Esophagus muscularis mucosa (tissue), 4 donors: Measurements from ENCODE around the gene DRG1. TPM values are rescaled to one million over a fixed set of nuclear protein-coding genes. Genes with fewer than 3 reads are reported as not detected.

Experiments used
- DNase-seq: peaks from one replicate; pipeline ENCODE4 v3.0.0-alpha.2; 2017; ENCODE audit errors: extremely low spot score
- H3K27ac ChIP-seq, 4 donors: fragments of 200-600 bp; sonication (generic); replicated peaks in 1 of 4; 1 replicate in 3 of 4; 2 replicates in 1 of 4; pipeline ENCODE4 v1.5.1; 2016 to 2019; ENCODE audit warnings: mild to moderate bottlenecking in 1 of 4
- H3K27me3 ChIP-seq, 4 donors: fragments of 200-600 bp; sonication (generic); one replicate each; pipeline versions ENCODE4 v1.5.1 to v1.6.0; 2016 to 2019
- H3K36me3 ChIP-seq, 4 donors: fragments of 200-600 bp; sonication (generic); one replicate each; pipeline ENCODE4 v1.5.1; 2016 to 2019
- H3K4me1 ChIP-seq, 4 donors: fragments of 200-600 bp; sonication (generic); one replicate each; pipeline ENCODE4 v1.5.1; 2016 to 2019
- H3K4me3 ChIP-seq, 4 donors: fragments of 200-600 bp; sonication (generic); 1 replicate in 2 of 4; 2 replicates in 2 of 4; pipeline ENCODE4 v1.5.1; 2016 to 2019; ENCODE audit warnings: mild to moderate bottlenecking in 4 of 4, moderate library complexity in 1 of 4
- H3K9me3 ChIP-seq, 4 donors: fragments of 200-600 bp; sonication (generic); 1 replicate in 3 of 4; 2 replicates in 1 of 4; pipeline ENCODE4 v1.5.1; 2016 to 2019
- EP300 ChIP-seq: sonication (generic); formaldehyde crosslinking; IDR thresholded peaks from one replicate; pipeline ENCODE4 v1.6.1; 2017; ENCODE audit warnings: antibody characterized with exemption
- POLR2A ChIP-seq: fragments of 450-650 bp; IDR thresholded peaks from one replicate; pipeline ENCODE4 v1.6.1; 2017; ENCODE audit warnings: antibody characterized with exemption, moderate library complexity, mild to moderate bottlenecking, low read depth
- POLR2AphosphoS5 ChIP-seq, 2 donors: sonication (generic); formaldehyde crosslinking; IDR thresholded peaks; one replicate each; pipeline ENCODE4 v1.6.1; 2017; ENCODE audit warnings: antibody characterized with exemption in 2 of 2
- WGBS: methylation state at CpG from one replicate; pipeline ENCODE4 v1.1.5; 2018; 5-methylcytosine and 5-hydroxymethylcytosine counted together
- intact Hi-C: fragments of 100-400 bp; cut with DNase I; formaldehyde crosslinking; loops from one replicate; pipeline ENCODE4 v1.15.1; 2023
- total RNA-seq, 4 donors: library from RNA; depleted of rRNA; stranded (reverse); fragments of >200 nt; gene quantifications; one replicate each; pipeline versions ENCODE4 v1.1.0 to v1.2.1, GENCODE V29; 2016
- TF ChIP-seq, protein P1 (sequence below), 3 experiments: fragments of 200-600 bp in 2 of 3; fragments of 450-650 bp in 1 of 3; sonication (generic) in 2 of 3; IDR thresholded peaks; one replicate each; pipeline ENCODE4 v1.5.1; 2017 to 2019; ENCODE audit warnings: antibody characterized with exemption in 3 of 3, mild to moderate bottlenecking in 2 of 3, moderate library complexity in 1 of 3

Gene DRG1
- total RNA-seq, 4 donors from 2014 or later: 38.3 to 61.0 (median 53.0) TPM

DNA sequence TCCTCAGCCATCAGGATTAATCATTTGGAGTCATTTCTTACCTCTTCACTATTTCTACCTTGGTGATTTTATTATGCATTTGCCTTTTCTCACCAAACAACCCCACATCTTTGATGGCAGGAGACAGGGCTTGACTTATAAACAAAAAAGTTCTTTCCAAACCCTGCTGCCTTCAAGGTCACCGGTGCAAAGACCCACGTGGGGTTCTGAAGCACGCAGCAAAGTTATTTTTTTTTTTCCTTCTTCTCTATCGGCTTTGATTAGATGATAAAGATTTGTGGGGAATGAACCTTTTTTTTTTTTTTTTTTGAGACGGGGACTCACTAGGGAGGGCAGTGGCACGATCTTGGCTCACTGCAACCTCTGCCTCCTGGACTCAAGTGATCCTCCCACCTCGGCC, 44.1 kb downstream of the DRG1 start:
- no peaks in the 10 kb centered on the region for H3K27me3 ChIP-seq
- H3K27ac ChIP-seq: no peak overlapping the region
- no peak overlapping the region for H3K4me3 ChIP-seq
- no peak for TF ChIP-seq POLR2A
- no peak for TF ChIP-seq EP300
- no peak for TF ChIP-seq POLR2AphosphoS5 (IDR thresholded peaks at IDR 0.05)
- TF ChIP-seq, protein P1, sequence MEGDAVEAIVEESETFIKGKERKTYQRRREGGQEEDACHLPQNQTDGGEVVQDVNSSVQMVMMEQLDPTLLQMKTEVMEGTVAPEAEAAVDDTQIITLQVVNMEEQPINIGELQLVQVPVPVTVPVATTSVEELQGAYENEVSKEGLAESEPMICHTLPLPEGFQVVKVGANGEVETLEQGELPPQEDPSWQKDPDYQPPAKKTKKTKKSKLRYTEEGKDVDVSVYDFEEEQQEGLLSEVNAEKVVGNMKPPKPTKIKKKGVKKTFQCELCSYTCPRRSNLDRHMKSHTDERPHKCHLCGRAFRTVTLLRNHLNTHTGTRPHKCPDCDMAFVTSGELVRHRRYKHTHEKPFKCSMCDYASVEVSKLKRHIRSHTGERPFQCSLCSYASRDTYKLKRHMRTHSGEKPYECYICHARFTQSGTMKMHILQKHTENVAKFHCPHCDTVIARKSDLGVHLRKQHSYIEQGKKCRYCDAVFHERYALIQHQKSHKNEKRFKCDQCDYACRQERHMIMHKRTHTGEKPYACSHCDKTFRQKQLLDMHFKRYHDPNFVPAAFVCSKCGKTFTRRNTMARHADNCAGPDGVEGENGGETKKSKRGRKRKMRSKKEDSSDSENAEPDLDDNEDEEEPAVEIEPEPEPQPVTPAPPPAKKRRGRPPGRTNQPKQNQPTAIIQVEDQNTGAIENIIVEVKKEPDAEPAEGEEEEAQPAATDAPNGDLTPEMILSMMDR (IDR thresholded peaks at IDR 0.05): no peak
- DNase-seq: no peak
- intact Hi-C loops: no loop called here
- 90% methylated on average over 7 of the region's 7 CpGs for WGBS
- peaks cover 0 to 4% (median 0%) of the 10 kb centered on the region in 4 donors for H3K4me1 ChIP-seq
- H3K9me3 ChIP-seq: no peaks in the 10 kb centered on the region
- H3K36me3 ChIP-seq: peaks cover 57 to 100% (median 78%) of the 10 kb centered on the region in 4 donors

DNA sequence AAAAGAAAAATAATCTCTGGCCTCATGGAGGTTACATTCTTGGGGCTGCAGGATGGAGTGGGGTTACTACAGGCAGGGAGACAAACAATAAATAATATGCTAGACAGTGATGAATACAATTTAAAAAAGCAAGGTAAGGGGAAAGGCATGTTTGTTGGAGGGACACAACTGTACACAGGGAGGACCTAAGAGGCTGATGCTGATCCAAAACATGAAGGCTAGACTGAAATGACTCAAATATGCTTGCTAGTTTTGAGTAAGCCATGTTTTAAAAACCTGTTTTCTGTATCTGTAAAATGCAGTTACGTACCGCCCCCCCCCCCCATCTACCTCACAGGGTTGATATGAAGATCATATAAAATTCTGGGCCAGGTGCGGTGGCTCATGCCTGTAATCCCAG, 46.2 kb downstream of the DRG1 start:
- peaks cover 0 to 7% (median 2%) of the 10 kb centered on the region in 4 donors for H3K4me1 ChIP-seq
- H3K27ac ChIP-seq: no peak overlapping the region
- DNase-seq: no peak
- TF ChIP-seq EP300: no peak
- TF ChIP-seq POLR2AphosphoS5 (IDR thresholded peaks at IDR 0.05): no peak
- no peak for TF ChIP-seq POLR2A
- TF ChIP-seq, protein P1 (IDR thresholded peaks at IDR 0.05): no peak
- no peaks in the 10 kb centered on the region for H3K27me3 ChIP-seq
- 95% methylated on average over 3 of the region's 3 CpGs for WGBS
- H3K4me3 ChIP-seq: no peak overlapping the region
- intact Hi-C loops: no loop called here
- no peaks in the 10 kb centered on the region for H3K9me3 ChIP-seq
- H3K36me3 ChIP-seq: peaks cover 41 to 95% (median 60%) of the 10 kb centered on the region in 4 donors

DNA sequence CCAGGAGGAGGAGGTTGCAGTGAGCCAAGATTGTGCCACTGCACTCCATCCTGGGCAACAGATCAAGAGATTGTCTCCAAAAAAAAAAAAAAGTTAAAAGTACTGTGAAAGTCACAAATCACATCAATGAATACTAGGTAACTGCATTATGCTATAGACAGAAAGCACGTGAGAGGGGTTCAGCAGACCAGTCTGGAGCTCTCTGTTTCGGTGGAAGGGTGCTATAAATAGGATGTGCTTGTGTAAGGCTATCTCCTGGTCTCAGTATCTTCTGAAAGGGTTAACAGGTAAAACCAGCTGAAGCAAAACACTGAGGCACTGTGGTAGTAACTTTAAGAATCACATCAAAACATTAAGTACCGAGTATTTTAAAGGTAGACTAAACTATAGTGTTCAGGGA, 46.8 kb downstream of the DRG1 start:
- Histone ChIP-seq H3K9me3 (no peaks in the 10 kb centered on the region), H3K27ac (no peak overlapping the region), H3K36me3 (peaks cover 35 to 90% (median 55%) of the 10 kb centered on the region in 4 donors), H3K4me1 (peaks cover 0 to 7% (median 2%) of the 10 kb centered on the region in 4 donors), H3K27me3 (no peaks in the 10 kb centered on the region), H3K4me3 (no peak overlapping the region)
- DNase-seq: no peak
- no peak for TF ChIP-seq POLR2AphosphoS5 (IDR thresholded peaks at IDR 0.05)
- TF ChIP-seq POLR2A: no peak
- TF ChIP-seq, protein P1 (IDR thresholded peaks at IDR 0.05): no peak
- no peak for TF ChIP-seq EP300
- WGBS: 71% methylated on average over 3 of the region's 3 CpGs
- intact Hi-C loops: no loop called here

DNA sequence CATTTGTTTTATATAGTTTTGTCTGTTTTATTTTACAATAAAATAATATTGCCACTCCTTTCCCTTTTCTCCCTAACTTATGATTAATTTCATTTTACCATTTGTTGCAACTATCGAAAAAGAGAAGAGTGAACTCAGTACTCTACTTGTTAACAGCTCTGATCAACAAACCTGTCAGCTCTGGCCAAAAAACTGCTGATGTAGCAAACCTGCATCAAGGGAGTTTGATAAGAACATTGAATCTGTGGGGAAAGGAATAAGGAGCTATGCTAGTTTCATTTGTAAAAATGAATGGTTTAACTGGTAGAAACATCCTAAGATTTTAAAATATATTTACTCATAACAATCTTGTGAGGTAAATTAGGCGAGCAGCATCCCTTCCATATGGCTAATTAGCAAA, 47.4 kb downstream of the DRG1 start:
- no peak for DNase-seq
- TF ChIP-seq POLR2A (no peak), POLR2AphosphoS5 (IDR thresholded peaks at IDR 0.05) (no peak), EP300 (no peak)
- TF ChIP-seq, protein P1 (IDR thresholded peaks at IDR 0.05): no peak
- Histone ChIP-seq H3K27me3 (no peaks in the 10 kb centered on the region), H3K27ac (no peak overlapping the region), H3K4me1 (peaks cover 0 to 7% (median 2%) of the 10 kb centered on the region in 4 donors), H3K9me3 (no peaks in the 10 kb centered on the region), H3K36me3 (peaks cover 30 to 84% (median 49%) of the 10 kb centered on the region in 4 donors), H3K4me3 (no peak overlapping the region)
- 88% methylated on average over 2 of the region's 2 CpGs for WGBS
- intact Hi-C loops: no loop called here

DNA sequence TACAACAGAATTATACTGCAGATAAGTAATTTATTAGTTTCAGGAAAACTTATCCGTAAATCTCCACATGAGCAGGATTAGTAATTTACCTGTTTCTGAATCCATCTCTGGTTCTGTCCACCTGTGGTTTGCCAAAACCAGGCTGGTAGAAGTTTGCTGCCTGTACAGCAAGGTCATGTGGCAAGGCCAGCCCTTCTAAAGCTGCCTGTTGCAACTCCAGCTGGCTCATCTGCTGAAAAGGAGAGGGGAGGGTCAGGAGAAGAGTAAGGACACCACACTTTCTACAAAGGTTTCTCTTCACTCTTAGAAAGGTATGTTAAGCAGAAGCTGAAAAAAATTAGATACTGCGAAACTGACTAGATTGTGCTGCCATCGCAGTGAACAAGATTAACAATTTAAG, 47.9 kb downstream of the DRG1 start:
- 97% methylated on average over 3 of the region's 3 CpGs for WGBS
- intact Hi-C loops: no loop called here
- DNase-seq: no peak
- peaks cover 0 to 7% (median 2%) of the 10 kb centered on the region in 4 donors for H3K4me1 ChIP-seq
- TF ChIP-seq POLR2A: no peak
- no peak for TF ChIP-seq EP300
- no peak overlapping the region for H3K4me3 ChIP-seq
- H3K27ac ChIP-seq: no peak overlapping the region
- H3K9me3 ChIP-seq: no peaks in the 10 kb centered on the region
- H3K27me3 ChIP-seq: no peaks in the 10 kb centered on the region
- peaks cover 24 to 83% (median 43%) of the 10 kb centered on the region in 4 donors for H3K36me3 ChIP-seq
